22Rv1 (cell line): ENCODE data around the gene IDI2.

Source experiments
- CTCF ChIP-seq: fragments of 450-650 bp; IDR thresholded peaks from 2 replicates; pipeline ENCODE4 v1.5.1; 2017; ENCODE audit warnings: mild to moderate bottlenecking
- ZFX ChIP-seq: fragments of 450-650 bp; IDR thresholded peaks from 2 replicates; pipeline ENCODE4 v1.6.1; 2017; ENCODE audit warnings: antibody characterized with exemption, borderline replicate concordance

- TF ChIP-seq CTCF (no peak), ZFX (no peak)
Observed at GRCh38 chr10:1035201-1035600, 9.5 kb upstream of the IDI2 start.
